Mesodermal cell (in vitro differentiated cells): ENCODE data around the gene MTARC1.
A peak's percentile ranks its signal among the peaks of the same experiment; 100 is the strongest.

Experiments used
- H3K27ac ChIP-seq: 2 replicates; pipeline ENCODE4 v1.7.0; 2013; ENCODE audit warnings: mild to moderate bottlenecking, low read depth, low read length, moderate library complexity; ENCODE audit not compliant: severe bottlenecking
- H3K36me3 ChIP-seq: 2 replicates; pipeline ENCODE4 v1.7.1; 2013; ENCODE audit warnings: mild to moderate bottlenecking, low read length, moderate library complexity; ENCODE audit not compliant: control insufficient read depth, insufficient read depth
- H3K4me1 ChIP-seq: one replicate; pipeline ENCODE4 v1.7.1; 2013; ENCODE audit warnings: mild to moderate bottlenecking, low read length; ENCODE audit not compliant: insufficient read depth, control insufficient read depth, poor library complexity, severe bottlenecking
- H3K4me3 ChIP-seq: 2 replicates; pipeline ENCODE4 v1.7.0; 2013; ENCODE audit warnings: low read length, control low read depth, mild to moderate bottlenecking; ENCODE audit not compliant: insufficient read depth, poor library complexity, severe bottlenecking; ENCODE audit errors: extremely low read depth
- H3K9me3 ChIP-seq: 2 replicates; pipeline ENCODE4 v1.7.1; 2013; ENCODE audit warnings: mild to moderate bottlenecking, low read length, moderate library complexity; ENCODE audit not compliant: control insufficient read depth
- WGBS, 2 experiments: methylation state at CpG; one replicate each; pipeline ENCODE4 v1.1.5; 2013; ENCODE audit warnings: missing lambda C conversion rate in 2 of 2; ENCODE audit not compliant: insufficient coverage in 2 of 2; 5-methylcytosine and 5-hydroxymethylcytosine counted together

MTARC1 gene

DNA sequence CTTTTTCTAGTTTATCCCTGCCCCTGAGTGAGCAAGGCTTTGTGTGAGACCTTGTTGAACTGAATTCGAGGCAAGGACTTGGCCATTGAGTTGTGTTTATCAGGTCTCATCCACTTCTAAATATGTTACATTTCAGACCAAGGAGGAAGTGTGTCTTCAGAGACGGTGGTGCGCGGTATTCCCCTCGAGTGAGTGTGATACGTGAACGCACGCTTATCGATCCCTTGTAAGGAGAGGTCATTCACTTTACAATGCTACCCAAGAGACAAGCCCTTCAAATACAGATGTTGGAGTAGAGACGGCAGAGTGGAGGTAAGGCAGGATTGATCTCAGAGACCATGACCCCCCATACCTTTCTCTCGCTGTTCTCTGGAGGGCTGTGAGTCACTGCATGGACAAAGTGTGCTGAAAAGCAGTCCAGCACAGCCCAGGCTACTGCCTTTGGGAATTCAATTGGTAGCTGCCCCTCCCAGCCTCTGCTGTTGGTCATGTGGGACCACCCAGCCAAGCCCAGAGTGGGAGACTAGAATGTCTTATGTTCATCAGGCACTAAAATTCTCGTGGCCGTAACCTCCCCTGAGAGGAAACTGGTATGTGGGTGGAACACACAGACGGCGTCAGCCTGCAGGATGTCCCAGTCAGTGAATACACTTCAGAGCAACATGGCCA is 16.3 kb upstream of the MTARC1 start:
- WGBS, 2 experiments = 94% methylated on average over 3 to 10 of the region's 15 CpGs
- H3K9me3 ChIP-seq = no peaks in the 10 kb centered on the region
- no peaks in the 10 kb centered on the region for H3K36me3 ChIP-seq
- no peak overlapping the region for H3K4me3 ChIP-seq
- H3K27ac ChIP-seq = no peak overlapping the region
- H3K4me1 ChIP-seq = peaks cover 3% of the 10 kb centered on the region

DNA sequence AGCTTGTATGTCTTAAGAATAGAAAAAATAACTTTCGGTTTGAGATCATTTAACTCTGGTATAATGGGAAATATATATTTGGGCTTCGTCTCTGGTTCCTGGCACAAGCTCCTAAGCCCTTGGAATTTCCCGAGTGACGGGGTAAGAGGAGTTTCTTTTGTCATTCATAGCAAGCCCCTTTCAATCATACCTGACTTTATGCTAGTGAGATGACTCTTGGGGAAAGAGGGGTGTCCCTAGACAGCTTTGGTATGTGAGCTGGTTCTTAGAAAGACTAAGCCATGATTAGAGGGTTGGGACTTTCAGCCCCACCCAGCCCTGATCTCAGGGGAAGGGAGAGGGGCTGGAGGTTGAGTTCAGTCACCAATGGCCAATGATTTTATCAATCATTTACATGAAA is 13.9 kb upstream of the MTARC1 start:
- no peaks in the 10 kb centered on the region for H3K4me1 ChIP-seq
- H3K4me3 ChIP-seq = no peak overlapping the region
- WGBS, 2 experiments = 90 to 100% methylated on average over 1 to 2 of the region's 4 CpGs
- H3K36me3 ChIP-seq = no peaks in the 10 kb centered on the region
- no peak overlapping the region for H3K27ac ChIP-seq
- H3K9me3 ChIP-seq = no peaks in the 10 kb centered on the region

DNA sequence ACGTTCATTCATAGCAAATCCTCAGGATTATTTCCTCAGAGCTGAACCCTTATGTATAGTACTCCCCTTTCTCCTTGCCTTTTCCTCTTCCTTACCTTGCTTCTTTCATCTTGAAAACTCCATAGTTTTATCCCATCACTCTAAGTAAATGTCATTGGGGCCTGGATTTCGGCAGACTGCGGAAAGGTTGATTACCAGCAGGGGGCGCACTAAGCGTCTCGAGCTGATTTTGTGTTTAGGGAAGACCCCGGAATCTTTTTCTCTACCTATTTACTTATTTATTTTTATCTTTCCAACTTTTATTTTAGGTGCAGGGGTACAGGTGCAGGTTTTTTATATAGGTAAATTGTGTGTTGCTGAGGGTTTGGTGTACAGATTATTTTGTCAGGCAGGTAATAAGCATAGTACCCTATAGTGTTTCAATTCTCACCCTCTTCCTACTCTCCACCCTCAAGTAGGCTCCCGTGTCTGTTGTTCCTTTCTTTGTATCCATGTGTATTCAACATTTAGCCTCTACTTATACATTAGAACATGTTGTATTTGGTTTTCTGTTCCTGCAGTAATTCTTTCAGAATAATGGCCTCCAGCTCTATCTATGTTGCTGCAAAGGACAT is 11.4 kb upstream of the MTARC1 start:
- Histone ChIP-seq H3K36me3 (no peaks in the 10 kb centered on the region), H3K9me3 (no peaks in the 10 kb centered on the region), H3K4me1 (no peaks in the 10 kb centered on the region), H3K4me3 (no peak overlapping the region), H3K27ac (no peak overlapping the region)
- WGBS, 2 experiments = 73 to 92% methylated on average over 1 of the region's 8 CpGs

DNA sequence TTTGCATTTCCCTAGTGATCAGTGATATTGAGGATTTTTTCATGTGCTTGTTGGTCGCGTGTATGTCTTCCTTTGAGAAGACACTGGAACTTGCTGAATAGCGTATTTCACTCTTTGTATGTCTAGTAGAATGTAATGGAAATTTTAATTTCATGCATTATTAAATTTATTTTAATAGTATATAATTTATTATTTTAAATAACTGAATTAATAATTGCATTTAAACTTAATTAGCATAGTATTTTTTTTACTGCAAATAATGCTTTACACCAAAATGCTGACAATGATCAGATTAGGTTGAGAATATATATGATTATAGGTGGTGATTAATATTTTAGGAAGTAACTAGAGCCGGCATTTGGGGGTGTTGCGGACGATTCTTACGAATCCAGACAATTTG is 10.5 kb upstream of the MTARC1 start:
- Histone ChIP-seq H3K36me3 (no peaks in the 10 kb centered on the region), H3K9me3 (no peaks in the 10 kb centered on the region), H3K4me3 (no peak overlapping the region), H3K4me1 (no peaks in the 10 kb centered on the region), H3K27ac (no peak overlapping the region)
- 89 to 95% methylated on average over 4 of the region's 7 CpGs for WGBS, 2 experiments

DNA sequence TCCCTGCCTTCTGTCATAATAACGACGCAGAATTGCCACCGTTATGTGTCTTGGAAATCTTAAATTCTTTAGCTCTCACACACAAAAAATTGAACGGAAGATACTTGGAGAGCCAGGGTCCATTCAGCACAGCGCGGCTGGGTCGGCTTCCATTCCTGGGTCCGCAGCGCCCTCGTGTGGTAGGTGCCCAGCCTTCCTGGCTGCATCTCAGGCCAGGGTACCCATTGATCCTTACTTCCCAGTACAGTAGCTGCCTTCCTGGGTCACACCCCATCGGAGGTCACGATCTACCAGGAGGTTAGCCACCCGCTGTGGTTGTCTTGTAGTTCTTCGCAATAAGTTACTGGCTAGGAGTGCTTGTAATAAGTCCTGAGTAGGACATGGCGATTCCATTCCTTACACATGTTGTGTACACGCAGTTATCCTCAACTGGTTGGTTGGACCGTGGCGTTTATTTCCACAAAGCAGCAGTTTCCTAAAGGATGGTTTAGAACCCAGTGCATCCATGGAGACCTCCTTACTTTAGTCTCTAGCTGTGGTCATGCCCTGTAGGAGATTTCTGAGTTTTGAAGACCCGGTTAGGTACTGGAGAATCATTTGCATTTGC is 9.9 kb upstream of the MTARC1 start:
- Histone ChIP-seq H3K4me3 (no peak overlapping the region), H3K9me3 (no peaks in the 10 kb centered on the region), H3K36me3 (no peaks in the 10 kb centered on the region), H3K27ac (no peak overlapping the region), H3K4me1 (no peaks in the 10 kb centered on the region)
- 19 to 37% methylated on average over 13 to 14 of the region's 19 CpGs for WGBS, 2 experiments

DNA sequence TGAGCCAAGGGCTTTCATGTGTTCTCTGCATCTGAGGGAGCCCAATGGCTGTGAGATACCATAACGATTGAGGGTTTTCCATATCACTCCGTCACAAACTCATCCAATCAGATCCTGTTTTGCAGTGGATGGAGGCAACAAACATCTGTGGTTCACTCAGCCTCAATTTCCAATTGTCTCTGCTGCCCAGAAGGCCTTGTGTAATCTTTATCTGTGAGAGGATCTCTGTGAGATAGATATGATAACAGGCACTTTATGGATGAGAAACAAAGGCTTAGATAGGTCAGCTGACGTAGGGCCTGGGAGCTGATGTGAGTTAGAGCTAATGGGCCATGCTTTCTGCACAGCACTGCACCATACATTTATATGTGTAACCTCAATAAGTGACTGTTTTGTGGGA is 3.3 kb upstream of the MTARC1 start:
- H3K9me3 ChIP-seq = no peaks in the 10 kb centered on the region
- no peak overlapping the region for H3K4me3 ChIP-seq
- H3K4me1 ChIP-seq = peaks cover 3% of the 10 kb centered on the region
- no peaks in the 10 kb centered on the region for H3K36me3 ChIP-seq
- H3K27ac ChIP-seq = no peak overlapping the region
- 80% methylated on average over 1 of the region's 3 CpGs; no CpG with 5 or more reads in 1 of the 2 experiments for WGBS, 2 experiments

DNA sequence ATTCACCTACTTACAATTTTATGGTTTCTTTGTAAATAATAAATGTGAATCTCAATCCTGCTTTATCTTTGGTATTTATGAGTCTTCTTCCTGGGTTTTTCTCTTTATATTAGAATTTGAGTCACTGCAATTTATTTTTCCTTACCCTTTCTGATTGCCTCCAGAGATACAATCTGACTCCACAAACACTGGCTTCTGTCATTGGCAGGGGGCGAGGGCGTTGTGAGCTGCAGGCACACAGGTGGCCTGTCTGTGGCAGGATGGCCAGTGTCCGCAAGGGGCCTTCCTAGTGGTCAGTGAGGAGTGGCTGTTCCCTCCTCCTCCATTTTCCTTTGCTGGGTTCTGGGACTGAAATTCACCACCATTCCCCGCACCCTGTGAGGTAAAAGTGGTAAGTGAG is 2.0 kb upstream of the MTARC1 start:
- Histone ChIP-seq H3K36me3 (no peaks in the 10 kb centered on the region), H3K9me3 (no peaks in the 10 kb centered on the region), H3K4me3 (no peak overlapping the region), H3K4me1 (peaks cover 3% of the 10 kb centered on the region), H3K27ac (no peak overlapping the region)
- 100% methylated on average over 3 of the region's 4 CpGs; no CpG with 5 or more reads in 1 of the 2 experiments for WGBS, 2 experiments

DNA sequence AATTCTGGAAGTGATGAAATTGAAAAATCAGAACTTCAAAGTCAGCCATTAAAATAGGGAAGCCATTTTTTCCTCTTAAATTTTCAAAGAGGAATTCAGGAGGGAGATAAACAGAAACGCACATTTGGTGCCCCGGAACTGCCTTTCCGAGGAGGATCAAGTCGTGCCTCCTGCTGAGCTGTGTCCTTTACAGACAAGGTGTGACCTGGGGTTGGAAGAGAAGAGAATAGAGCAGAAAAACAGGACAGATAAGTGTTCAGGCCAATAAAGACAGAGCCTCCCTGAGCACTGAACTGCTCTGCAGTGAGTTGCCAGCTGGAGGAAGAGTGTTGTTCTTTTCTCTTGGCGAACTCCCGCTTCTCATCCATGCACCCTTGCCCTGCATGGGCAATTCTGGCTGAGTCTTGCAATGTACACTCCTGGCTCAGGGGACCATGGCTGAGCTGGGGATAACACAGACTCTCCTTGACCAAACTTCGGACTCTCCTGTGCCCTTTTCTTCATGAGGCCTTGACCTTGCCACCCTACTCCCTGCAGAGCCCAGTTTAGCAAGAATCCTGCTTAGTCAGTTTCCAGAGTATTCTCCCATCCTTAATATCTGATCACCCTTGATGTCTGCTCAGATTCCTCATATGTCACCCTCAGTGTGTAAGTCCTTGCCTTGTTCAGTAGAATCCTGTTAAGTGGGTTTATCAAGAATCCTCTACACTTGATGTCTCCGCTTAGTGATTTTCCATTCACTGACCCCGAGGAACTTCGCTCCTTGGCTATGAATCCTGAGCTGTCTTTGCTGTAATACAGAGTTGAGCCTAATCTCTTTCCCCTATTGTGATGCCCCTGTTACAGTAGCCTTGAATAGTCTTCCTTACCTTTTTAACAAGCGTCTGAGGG is 1.3 kb upstream of the MTARC1 start:
- Histone ChIP-seq H3K36me3 (no peaks in the 10 kb centered on the region), H3K4me1 (peaks cover 3% of the 10 kb centered on the region), H3K4me3 (no peak overlapping the region), H3K27ac (no peak overlapping the region), H3K9me3 (no peaks in the 10 kb centered on the region)
- WGBS, 2 experiments = 86 to 88% methylated on average over 10 to 11 of the region's 11 CpGs

DNA sequence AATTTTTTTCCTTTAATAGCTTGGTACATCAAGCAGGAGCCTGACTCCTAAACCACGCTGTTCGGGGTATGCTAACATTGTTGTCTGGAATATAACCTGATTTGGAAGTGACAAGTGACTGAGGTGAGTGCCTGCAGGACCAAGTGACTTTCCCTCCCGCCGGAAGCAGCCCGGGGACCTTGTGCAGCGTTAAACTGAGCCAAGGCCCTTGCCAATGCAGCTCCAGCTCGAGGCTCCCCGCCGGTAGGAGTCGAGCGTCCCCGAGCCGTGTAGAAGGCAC is 716 bp upstream of the MTARC1 start:
- Histone ChIP-seq H3K4me1 (peaks cover 3% of the 10 kb centered on the region), H3K4me3 (peak overlapping the region; percentile 52), H3K9me3 (no peaks in the 10 kb centered on the region), H3K36me3 (no peaks in the 10 kb centered on the region), H3K27ac (no peak overlapping the region)
- WGBS, 2 experiments = 15 to 27% methylated on average over 11 to 13 of the region's 13 CpGs

DNA sequence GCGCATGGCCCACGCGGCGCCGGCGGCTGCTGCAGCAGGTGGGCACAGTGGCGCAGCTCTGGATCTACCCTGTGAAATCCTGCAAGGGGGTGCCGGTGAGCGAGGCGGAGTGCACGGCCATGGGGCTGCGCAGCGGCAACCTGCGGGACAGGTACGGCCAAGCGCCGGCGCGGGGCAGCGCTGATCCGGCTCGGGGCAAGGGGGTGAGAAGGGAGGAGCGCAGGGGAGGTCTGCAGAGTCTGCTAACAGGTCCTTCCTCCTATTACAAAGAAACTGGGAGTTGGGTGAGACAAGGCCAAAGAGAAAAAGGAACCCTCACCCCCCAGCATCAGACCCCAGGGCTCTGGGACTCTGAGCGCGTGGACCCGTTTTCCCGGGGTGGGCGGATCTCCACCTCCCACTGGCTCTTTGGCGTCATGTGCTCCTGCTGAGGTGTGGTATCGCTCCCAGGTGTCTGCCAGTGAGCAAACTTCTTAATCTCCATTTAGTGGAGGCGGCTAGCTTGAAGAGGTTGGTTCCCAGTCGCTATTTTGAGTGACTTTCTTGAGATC is 431 bp downstream of the MTARC1 start:
- Histone ChIP-seq H3K4me3 (peak overlapping the region; percentile 52), H3K27ac (no peak overlapping the region), H3K4me1 (peaks cover 3% of the 10 kb centered on the region), H3K36me3 (no peaks in the 10 kb centered on the region), H3K9me3 (no peaks in the 10 kb centered on the region)
- WGBS, 2 experiments = 2 to 5% methylated on average over 17 to 28 of the region's 32 CpGs
